Measurements from ENCODE around the gene HTR5A. TPM values are rescaled to one million over a fixed set of nuclear protein-coding genes. Genes with fewer than 3 reads are reported as not detected.

The HTR5A gene
- total and polyA plus RNA-seq, 7 donors: not detected

GRCh38 chr7:155115288-155115687, 45.2 kb downstream of the HTR5A start:
- H3K4me3 ChIP-seq: no peak overlapping the region
- H3K9me3 ChIP-seq: peaks cover 0 to 3% (median 1%) of the 10 kb centered on the region in 4 donors
- no peaks in the 10 kb centered on the region for H3K4me1 ChIP-seq
- TF ChIP-seq CTCF (IDR thresholded peaks at IDR 0.05): no peak
- TF ChIP-seq EP300 (IDR thresholded peaks at IDR 0.05): no peak
- no peak for TF ChIP-seq POLR2A (IDR thresholded peaks at IDR 0.05)
- TF ChIP-seq POLR2AphosphoS5 (IDR thresholded peaks at IDR 0.05): no peak
- no peaks in the 10 kb centered on the region for H3K36me3 ChIP-seq
- intact Hi-C loops (cut with DNase I): no loop called here
- peaks cover 0 to 5% (median 5%) of the 10 kb centered on the region in 3 donors for H3K27me3 ChIP-seq
- no peak for DNase-seq
- no peak overlapping the region for H3K27ac ChIP-seq
- 66 to 72% methylated on average over 5 of the region's 5 CpGs for WGBS, 2 donors

- Histone ChIP-seq H3K27me3 (peaks cover 0 to 3% (median 0%) of the 10 kb centered on the region in 3 donors), H3K36me3 (no peaks in the 10 kb centered on the region), H3K9me3 (peaks cover 0 to 5% (median 2%) of the 10 kb centered on the region in 4 donors), H3K27ac (no peak overlapping the region), H3K4me1 (no peaks in the 10 kb centered on the region), H3K4me3 (no peak overlapping the region)
- intact Hi-C loops (cut with DNase I): no loop called here
- no peak for TF ChIP-seq CTCF (IDR thresholded peaks at IDR 0.05)
- TF ChIP-seq POLR2A (IDR thresholded peaks at IDR 0.05): no peak
- TF ChIP-seq EP300 (IDR thresholded peaks at IDR 0.05): no peak
- TF ChIP-seq POLR2AphosphoS5 (IDR thresholded peaks at IDR 0.05): no peak
- DNase-seq: no peak
- WGBS, 2 donors: 85 to 90% methylated on average over 7 of the region's 7 CpGs
These were observed 49.8 kb downstream of the HTR5A start for GRCh38 chr7:155119801-155120382.

GRCh38 chr7:155120460-155120859, 50.3 kb downstream of the HTR5A start:
- no peak for DNase-seq
- Histone ChIP-seq H3K27me3 (peaks cover 0 to 3% (median 0%) of the 10 kb centered on the region in 3 donors), H3K4me3 (no peak overlapping the region), H3K27ac (no peak overlapping the region), H3K9me3 (peaks cover 0 to 5% (median 2%) of the 10 kb centered on the region in 4 donors), H3K4me1 (no peaks in the 10 kb centered on the region), H3K36me3 (no peaks in the 10 kb centered on the region)
- WGBS, 2 donors: 87 to 92% methylated on average over 4 of the region's 4 CpGs
- no peak for TF ChIP-seq EP300 (IDR thresholded peaks at IDR 0.05)
- intact Hi-C loops (cut with DNase I): no loop called here

- DNase-seq: no peak
- intact Hi-C loops (cut with DNase I): no loop called here
- Histone ChIP-seq H3K27ac (no peak overlapping the region), H3K9me3 (peaks cover 0 to 5% (median 2%) of the 10 kb centered on the region in 4 donors), H3K4me3 (no peak overlapping the region), H3K27me3 (peaks cover 0 to 3% (median 0%) of the 10 kb centered on the region in 3 donors), H3K4me1 (no peaks in the 10 kb centered on the region), H3K36me3 (no peaks in the 10 kb centered on the region)
- 35 to 41% methylated on average over 5 of the region's 5 CpGs for WGBS, 2 donors
- TF ChIP-seq POLR2AphosphoS5 (IDR thresholded peaks at IDR 0.05) (no peak), POLR2A (IDR thresholded peaks at IDR 0.05) (no peak), EP300 (IDR thresholded peaks at IDR 0.05) (no peak), CTCF (IDR thresholded peaks at IDR 0.05) (no peak)
These were observed 52.7 kb downstream of the HTR5A start for GRCh38 chr7:155122831-155123230.

GRCh38 chr7:155123413-155123812, 53.3 kb downstream of the HTR5A start:
- H3K36me3 ChIP-seq: no peaks in the 10 kb centered on the region
- H3K27me3 ChIP-seq: peaks cover 0 to 3% (median 0%) of the 10 kb centered on the region in 3 donors
- TF ChIP-seq EP300 (IDR thresholded peaks at IDR 0.05): no peak
- no peak for TF ChIP-seq CTCF (IDR thresholded peaks at IDR 0.05)
- no peak for TF ChIP-seq POLR2AphosphoS5 (IDR thresholded peaks at IDR 0.05)
- no peak for TF ChIP-seq POLR2A (IDR thresholded peaks at IDR 0.05)
- no peak for DNase-seq
- H3K9me3 ChIP-seq: peaks cover 0 to 5% (median 2%) of the 10 kb centered on the region in 4 donors
- H3K4me3 ChIP-seq: no peak overlapping the region
- intact Hi-C loops (cut with DNase I): no loop called here
- WGBS, 2 donors: 76 to 87% methylated on average over 1 of the region's 1 CpG
- no peak overlapping the region for H3K27ac ChIP-seq
- no peaks in the 10 kb centered on the region for H3K4me1 ChIP-seq
